Neuronal stem cell (in vitro differentiated cells): ENCODE data around the gene MCF2L2.

Source experiments
- DNase-seq: peaks from one replicate; pipeline ENCODE4 v3.0.0-alpha.2; 2013; ENCODE audit warnings: low spot score
- H2AFZ ChIP-seq: one replicate; pipeline ENCODE4 v1.6.1; 2013; ENCODE audit warnings: mild to moderate bottlenecking, low read length, inconsistent platforms
- H2AK5ac ChIP-seq: 2 replicates; pipeline ENCODE4 v1.6.1; 2013; ENCODE audit warnings: low read depth, mild to moderate bottlenecking, inconsistent platforms, low read length, moderate library complexity, mixed read lengths
- H2BK120ac ChIP-seq: 2 replicates; pipeline ENCODE4 v1.6.1; 2013; ENCODE audit warnings: low read depth, mild to moderate bottlenecking, inconsistent platforms, low read length, moderate library complexity, mixed read lengths
- H2BK12ac ChIP-seq: one replicate; pipeline ENCODE4 v1.6.1; 2013; ENCODE audit warnings: low read length, inconsistent platforms
- H2BK15ac ChIP-seq: 2 replicates; pipeline ENCODE4 v1.6.1; 2013; ENCODE audit warnings: mild to moderate bottlenecking, low read length, inconsistent platforms, mixed read lengths
- H2BK5ac ChIP-seq: one replicate; pipeline ENCODE4 v1.6.1; 2013; ENCODE audit warnings: inconsistent platforms, mild to moderate bottlenecking, low read length, moderate library complexity
- H3K14ac ChIP-seq: one replicate; pipeline ENCODE4 v1.6.1; 2013; ENCODE audit warnings: low read length, inconsistent platforms
- H3K18ac ChIP-seq: 2 replicates; pipeline ENCODE4 v1.6.1; 2013; ENCODE audit warnings: low read length, inconsistent platforms
- H3K23ac ChIP-seq: 2 replicates; pipeline ENCODE4 v1.6.1; 2013; ENCODE audit warnings: low read depth, mild to moderate bottlenecking, mixed read lengths, low read length, inconsistent platforms; ENCODE audit not compliant: poor library complexity
- H3K27ac ChIP-seq: replicated peaks from 3 replicates; pipeline ENCODE4 v1.5.1; 2013; ENCODE audit warnings: low read length, inconsistent platforms
- H3K27me3 ChIP-seq, 3 experiments: 2 replicates each; pipeline ENCODE4 v1.6.1; 2013; ENCODE audit warnings: low read length in 3 of 3, mild to moderate bottlenecking in 2 of 3, inconsistent platforms in 1 of 3, low read depth in 1 of 3, mixed read lengths in 1 of 3, moderate library complexity in 1 of 3; ENCODE audit not compliant: control insufficient read depth in 3 of 3, insufficient read depth in 3 of 3
- H3K36me3 ChIP-seq, 2 donors: replicated peaks in 1 of 2; 2 replicates each; pipeline ENCODE4 v1.6.1; 2013; ENCODE audit warnings: low read length in 2 of 2; ENCODE audit not compliant: control insufficient read depth in 2 of 2, insufficient read depth in 2 of 2
- H3K4ac ChIP-seq: 2 replicates; pipeline ENCODE4 v1.6.1; 2013; ENCODE audit warnings: inconsistent platforms, mild to moderate bottlenecking, low read length, moderate library complexity
- H3K4me1 ChIP-seq, 2 donors: 1 replicate in 1 of 2; 2 replicates in 1 of 2; pipeline ENCODE4 v1.6.1; 2013; ENCODE audit warnings: low read length in 2 of 2, low read depth in 1 of 2; ENCODE audit not compliant: control insufficient read depth in 2 of 2, insufficient read depth in 1 of 2
- H3K4me2 ChIP-seq: one replicate; pipeline ENCODE4 v1.6.1; 2013; ENCODE audit warnings: mild to moderate bottlenecking, low read length, inconsistent platforms; ENCODE audit not compliant: insufficient read depth, poor library complexity, severe bottlenecking
- H3K4me3 ChIP-seq, 2 donors: 2 replicates each; pipeline ENCODE4 v1.5.1; 2013; ENCODE audit warnings: low read length in 2 of 2, mild to moderate bottlenecking in 2 of 2, inconsistent platforms in 1 of 2, moderate library complexity in 1 of 2
- H3K79me1 ChIP-seq: one replicate; pipeline ENCODE4 v1.6.1; 2013; ENCODE audit warnings: low read depth, mild to moderate bottlenecking, inconsistent platforms, low read length, moderate library complexity
- H3K9ac ChIP-seq: one replicate; pipeline ENCODE4 v1.6.1; 2013; ENCODE audit warnings: mild to moderate bottlenecking, low read depth, low read length, inconsistent platforms; ENCODE audit not compliant: poor library complexity
- H3K9me3 ChIP-seq, 2 donors: replicated peaks in 1 of 2; 2 replicates each; pipeline versions ENCODE3 to v1.6.1; 2013; ENCODE audit warnings: low read length in 2 of 2, mild to moderate bottlenecking in 2 of 2, inconsistent platforms in 1 of 2, low read depth in 1 of 2, mixed read lengths in 1 of 2, moderate library complexity in 1 of 2; ENCODE audit not compliant: control insufficient read depth in 2 of 2, insufficient read depth in 1 of 2
- H4K8ac ChIP-seq: one replicate; pipeline ENCODE4 v1.6.1; 2013; ENCODE audit warnings: low read depth, mild to moderate bottlenecking, inconsistent platforms, low read length, moderate library complexity
- H4K91ac ChIP-seq: one replicate; pipeline ENCODE4 v1.6.1; 2013; ENCODE audit warnings: low read length, low read depth, mild to moderate bottlenecking, inconsistent platforms; ENCODE audit not compliant: poor library complexity
- WGBS, 2 donors: extraction: QIAGEN DNeasy Blood & Tissue Kit; methylation state at CpG; one replicate each; pipeline ENCODE4 v1.1.7; 2013; ENCODE audit warnings: missing lambda C conversion rate in 2 of 2, mixed read lengths in 1 of 2; ENCODE audit not compliant: insufficient read length in 2 of 2, insufficient replicate concordance in 1 of 2; ENCODE audit errors: extremely low coverage in 2 of 2; 5-methylcytosine and 5-hydroxymethylcytosine counted together

Gene MCF2L2

GRCh38 chr3:183391460-183391859 is 37.0 kb downstream of the MCF2L2 start:
- Histone ChIP-seq H3K4me2 (no peak overlapping the region), H3K79me1 (no peaks in the 10 kb centered on the region), H3K4ac (no peak overlapping the region), H3K4me3 (no peak overlapping the region), H3K18ac (no peak overlapping the region), H2AK5ac (no peak overlapping the region), H3K14ac (no peak overlapping the region), H3K23ac (no peak overlapping the region), H4K91ac (no peak overlapping the region), H2BK120ac (no peak overlapping the region), H3K9me3 (no peaks in the 10 kb centered on the region), H3K27ac (no peak overlapping the region), H3K4me1 (peaks cover 3 to 6% of the 10 kb centered on the region in 2 donors), H2BK12ac (no peak overlapping the region), H2AFZ (no peak overlapping the region), H3K27me3 (peaks cover 0 to 8% (median 0%) of the 10 kb centered on the region in 3 experiments), H2BK5ac (no peak overlapping the region), H4K8ac (no peak overlapping the region), H3K9ac (no peak overlapping the region), H2BK15ac (no peak overlapping the region), H3K36me3 (no peaks in the 10 kb centered on the region)
- DNase-seq, result no peak
- WGBS, 2 donors, result no CpG with 5 or more reads among the region's 3 CpGs

GRCh38 chr3:183390844-183391243 is 37.6 kb downstream of the MCF2L2 start:
- H3K27ac ChIP-seq, result no peak overlapping the region
- H3K27me3 ChIP-seq, result peaks cover 0 to 8% (median 0%) of the 10 kb centered on the region in 3 experiments
- H2AK5ac ChIP-seq, result no peak overlapping the region
- H4K91ac ChIP-seq, result no peak overlapping the region
- H3K9ac ChIP-seq, result no peak overlapping the region
- H4K8ac ChIP-seq, result no peak overlapping the region
- no peak overlapping the region for H3K23ac ChIP-seq
- no peak overlapping the region for H3K4ac ChIP-seq
- no peak overlapping the region for H2BK15ac ChIP-seq
- peaks cover 3 to 6% of the 10 kb centered on the region in 2 donors for H3K4me1 ChIP-seq
- H3K14ac ChIP-seq, result no peak overlapping the region
- no peak overlapping the region for H3K18ac ChIP-seq
- H3K36me3 ChIP-seq, result no peaks in the 10 kb centered on the region
- no peak overlapping the region for H3K4me3 ChIP-seq
- no peak overlapping the region for H2BK120ac ChIP-seq
- no peak overlapping the region for H2BK12ac ChIP-seq
- no peak for DNase-seq
- H3K4me2 ChIP-seq, result no peak overlapping the region
- no peak overlapping the region for H2AFZ ChIP-seq
- H3K9me3 ChIP-seq, result no peaks in the 10 kb centered on the region
- no peak overlapping the region for H2BK5ac ChIP-seq
- no peaks in the 10 kb centered on the region for H3K79me1 ChIP-seq

GRCh38 chr3:183388213-183388895 is 40.1 kb downstream of the MCF2L2 start:
- DNase-seq, result no peak
- Histone ChIP-seq H2AFZ (no peak overlapping the region), H2BK5ac (no peak overlapping the region), H3K4me2 (no peak overlapping the region), H3K27me3 (peaks cover 0 to 8% (median 0%) of the 10 kb centered on the region in 3 experiments), H2BK120ac (no peak overlapping the region), H3K4ac (no peak overlapping the region), H3K36me3 (no peaks in the 10 kb centered on the region), H3K79me1 (no peaks in the 10 kb centered on the region), H4K91ac (no peak overlapping the region), H3K18ac (no peak overlapping the region), H3K14ac (no peak overlapping the region), H3K4me1 (peaks cover 0 to 1% of the 10 kb centered on the region in 2 donors), H3K9me3 (no peaks in the 10 kb centered on the region), H3K23ac (no peak overlapping the region), H3K9ac (no peak overlapping the region), H3K4me3 (no peak overlapping the region), H2BK15ac (no peak overlapping the region), H3K27ac (no peak overlapping the region), H2AK5ac (no peak overlapping the region), H2BK12ac (no peak overlapping the region), H4K8ac (no peak overlapping the region)
- no CpG with 5 or more reads among the region's 7 CpGs for WGBS, 2 donors

GRCh38 chr3:183387797-183388196 is 40.6 kb downstream of the MCF2L2 start:
- no peaks in the 10 kb centered on the region for H3K9me3 ChIP-seq
- no peak overlapping the region for H2BK12ac ChIP-seq
- no peak overlapping the region for H3K23ac ChIP-seq
- WGBS, 2 donors, result no CpG with 5 or more reads among the region's 4 CpGs
- no peak overlapping the region for H2BK120ac ChIP-seq
- no peaks in the 10 kb centered on the region for H3K36me3 ChIP-seq
- DNase-seq, result no peak
- no peak overlapping the region for H2BK5ac ChIP-seq
- H2AK5ac ChIP-seq, result no peak overlapping the region
- H3K14ac ChIP-seq, result no peak overlapping the region
- no peak overlapping the region for H3K18ac ChIP-seq
- no peak overlapping the region for H3K4me3 ChIP-seq
- no peak overlapping the region for H2AFZ ChIP-seq
- H4K91ac ChIP-seq, result no peak overlapping the region
- no peak overlapping the region for H2BK15ac ChIP-seq
- no peak overlapping the region for H3K27ac ChIP-seq
- no peak overlapping the region for H3K9ac ChIP-seq
- H4K8ac ChIP-seq, result no peak overlapping the region
- no peak overlapping the region for H3K4me2 ChIP-seq
- H3K4ac ChIP-seq, result no peak overlapping the region
- peaks cover 0 to 7% (median 0%) of the 10 kb centered on the region in 3 experiments for H3K27me3 ChIP-seq
- peaks cover 0 to 1% of the 10 kb centered on the region in 2 donors for H3K4me1 ChIP-seq
- H3K79me1 ChIP-seq, result no peaks in the 10 kb centered on the region
